Measurements from ENCODE around the gene PTHLH. TPM values are rescaled to one million over a fixed set of nuclear protein-coding genes. Genes with fewer than 3 reads are reported as not detected.

Gene PTHLH
- total and polyA plus RNA-seq, 7 donors = 0.55 to 7.5 (median 0.95) TPM; not detected in 2

GRCh38 chr12:27987331-27987730, 14.8 kb upstream of the PTHLH start:
- no peaks in the 10 kb centered on the region for H3K4me1 ChIP-seq
- TF ChIP-seq EP300 (IDR thresholded peaks at IDR 0.05) (no peak), POLR2A (IDR thresholded peaks at IDR 0.05) (no peak), POLR2AphosphoS5 (IDR thresholded peaks at IDR 0.05) (no peak), CTCF (IDR thresholded peaks at IDR 0.05) (no peak)
- no peak for DNase-seq
- H3K27me3 ChIP-seq = no peaks in the 10 kb centered on the region
- H3K27ac ChIP-seq = no peak overlapping the region
- H3K9me3 ChIP-seq = peaks cover 0 to 2% (median 0%) of the 10 kb centered on the region in 4 donors
- no peaks in the 10 kb centered on the region for H3K36me3 ChIP-seq
- intact Hi-C loops (cut with DNase I) = no loop called here
- no peak overlapping the region for H3K4me3 ChIP-seq
- 73 to 74% methylated on average over 5 of the region's 5 CpGs for WGBS, 2 donors

GRCh38 chr12:27984275-27984674, 11.7 kb upstream of the PTHLH start:
- intact Hi-C loops (cut with DNase I) = no loop called here

GRCh38 chr12:27982951-27983350, 10.4 kb upstream of the PTHLH start:
- H3K36me3 ChIP-seq = no peaks in the 10 kb centered on the region
- H3K4me3 ChIP-seq = no peak overlapping the region
- no peak for TF ChIP-seq CTCF (IDR thresholded peaks at IDR 0.05)
- intact Hi-C loops (cut with DNase I) = no loop called here
- no peak overlapping the region for H3K27ac ChIP-seq
- WGBS, 2 donors = 61 to 73% methylated on average over 4 of the region's 4 CpGs
- no peaks in the 10 kb centered on the region for H3K9me3 ChIP-seq
- peaks cover 0 to under 1% (median 0%) of the 10 kb centered on the region in 3 donors for H3K27me3 ChIP-seq
- no peak for DNase-seq
- no peaks in the 10 kb centered on the region for H3K4me1 ChIP-seq

More at GRCh38 chr12:27984275-27984674, 11.7 kb upstream of the PTHLH start:
- Histone ChIP-seq H3K27me3 (no peaks in the 10 kb centered on the region), H3K36me3 (no peaks in the 10 kb centered on the region), H3K4me1 (no peaks in the 10 kb centered on the region), H3K4me3 (no peak overlapping the region), H3K27ac (no peak overlapping the region), H3K9me3 (no peaks in the 10 kb centered on the region)
- WGBS, 2 donors = 56 to 78% methylated on average over 2 of the region's 2 CpGs
- no peak for DNase-seq
- no peak for TF ChIP-seq POLR2A (IDR thresholded peaks at IDR 0.05)
- no peak for TF ChIP-seq EP300 (IDR thresholded peaks at IDR 0.05)
- no peak for TF ChIP-seq CTCF (IDR thresholded peaks at IDR 0.05)
- TF ChIP-seq POLR2AphosphoS5 (IDR thresholded peaks at IDR 0.05) = no peak

GRCh38 chr12:27982385-27982784, 9.9 kb upstream of the PTHLH start:
- Histone ChIP-seq H3K36me3 (no peaks in the 10 kb centered on the region), H3K4me1 (no peaks in the 10 kb centered on the region), H3K27me3 (peaks cover 0 to 5% (median 0%) of the 10 kb centered on the region in 3 donors), H3K27ac (no peak overlapping the region), H3K4me3 (no peak overlapping the region), H3K9me3 (no peaks in the 10 kb centered on the region)
- WGBS, 2 donors = 39 to 60% methylated on average over 2 of the region's 2 CpGs
- no peak for DNase-seq
- no peak for TF ChIP-seq CTCF (IDR thresholded peaks at IDR 0.05)
- no peak for TF ChIP-seq POLR2AphosphoS5 (IDR thresholded peaks at IDR 0.05)
- no peak for TF ChIP-seq POLR2A (IDR thresholded peaks at IDR 0.05)
- no peak for TF ChIP-seq EP300 (IDR thresholded peaks at IDR 0.05)
- intact Hi-C loops (cut with DNase I) = no loop called here

- no peaks in the 10 kb centered on the region for H3K9me3 ChIP-seq
- H3K27me3 ChIP-seq = peaks cover 0 to 10% (median 2%) of the 10 kb centered on the region in 3 donors
- H3K4me3 ChIP-seq = no peak overlapping the region
- H3K4me1 ChIP-seq = no peaks in the 10 kb centered on the region
- no peaks in the 10 kb centered on the region for H3K36me3 ChIP-seq
- intact Hi-C loops (cut with DNase I) = no loop called here
- no peak for DNase-seq
- H3K27ac ChIP-seq = no peak overlapping the region
- TF ChIP-seq CTCF (IDR thresholded peaks at IDR 0.05) (no peak), POLR2AphosphoS5 (IDR thresholded peaks at IDR 0.05) (no peak), POLR2A (IDR thresholded peaks at IDR 0.05) (no peak)
- 43 to 65% methylated on average over 2 of the region's 2 CpGs for WGBS, 2 donors
Observed at GRCh38 chr12:27981874-27982273, 9.3 kb upstream of the PTHLH start.

All from sigmoid colon (tissue), 7 donors.